Ishikawa (cell line): ENCODE measurements around the gene SYTL3.

ENCODE experiments used
- CEBPB ChIP-seq: IDR thresholded peaks from 2 replicates; pipeline ENCODE4 v1.6.1; 2012
- CREB1 ChIP-seq: IDR thresholded peaks from 2 replicates; pipeline ENCODE4 v1.6.1; 2012; ENCODE audit warnings: low read depth
- EGR1 ChIP-seq: IDR thresholded peaks from 2 replicates; pipeline ENCODE4 v1.6.1; 2012
- EP300 ChIP-seq: IDR thresholded peaks from 2 replicates; pipeline ENCODE4 v1.6.1; 2012; ENCODE audit warnings: borderline replicate concordance
- FOXM1 ChIP-seq: IDR thresholded peaks from 2 replicates; pipeline ENCODE4 v1.6.1; 2012; ENCODE audit warnings: low read depth, borderline replicate concordance
- NFIC ChIP-seq: IDR thresholded peaks from 2 replicates; pipeline ENCODE4 v1.6.1; 2012
- RAD21 ChIP-seq: IDR thresholded peaks from 2 replicates; pipeline ENCODE4 v1.6.1; 2012; ENCODE audit warnings: low read depth
- TAF1 ChIP-seq: IDR thresholded peaks from 2 replicates; pipeline ENCODE4 v1.6.1; 2012; ENCODE audit warnings: low read depth, mild to moderate bottlenecking
- TCF12 ChIP-seq: IDR thresholded peaks from 2 replicates; pipeline ENCODE4 v1.6.1; 2012; ENCODE audit warnings: low read depth
- TEAD4 ChIP-seq: IDR thresholded peaks from 2 replicates; pipeline ENCODE4 v1.6.1; 2012
- YY1 ChIP-seq: IDR thresholded peaks from 2 replicates; pipeline ENCODE4 v1.6.1; 2012; ENCODE audit warnings: low read depth
- ZBTB7A ChIP-seq: IDR thresholded peaks from 2 replicates; pipeline ENCODE4 v1.6.1; 2012; ENCODE audit warnings: low read depth
- TF ChIP-seq, protein P1 (sequence below): IDR thresholded peaks from 2 replicates; pipeline ENCODE4 v1.6.1; 2012
- TF ChIP-seq, protein P2 (sequence below): IDR thresholded peaks from 2 replicates; pipeline ENCODE4 v1.6.1; 2012
- TF ChIP-seq, protein P3 (sequence below): IDR thresholded peaks from 2 replicates; pipeline ENCODE4 v1.6.1; 2012; ENCODE audit warnings: low read depth, mild to moderate bottlenecking

Gene SYTL3

DNA sequence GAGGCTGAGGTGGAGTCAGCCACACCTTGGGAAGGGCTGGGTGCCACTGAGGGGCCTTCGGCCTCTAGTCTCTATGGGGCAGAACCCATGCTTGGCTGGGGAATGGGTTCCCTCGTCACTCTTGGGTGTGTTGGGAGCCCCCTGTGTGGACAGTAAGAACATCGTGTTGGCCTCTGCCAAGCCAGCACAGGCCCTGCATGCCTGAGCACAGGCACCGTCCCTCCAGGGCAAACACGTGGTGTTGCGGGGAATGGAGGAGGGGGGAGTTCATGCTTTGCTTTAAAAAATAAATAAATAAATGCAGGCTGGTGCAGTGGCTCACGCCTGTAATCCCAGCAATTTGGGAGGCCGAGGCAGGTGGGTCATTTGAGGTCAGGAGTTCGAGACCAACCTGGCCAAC, 106.3 kb downstream of the SYTL3 start:
- TF ChIP-seq, protein P1, sequence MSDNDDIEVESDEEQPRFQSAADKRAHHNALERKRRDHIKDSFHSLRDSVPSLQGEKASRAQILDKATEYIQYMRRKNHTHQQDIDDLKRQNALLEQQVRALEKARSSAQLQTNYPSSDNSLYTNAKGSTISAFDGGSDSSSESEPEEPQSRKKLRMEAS: no peak
- no peak for TF ChIP-seq TEAD4
- no peak for TF ChIP-seq NFIC
- TF ChIP-seq, protein P2, sequence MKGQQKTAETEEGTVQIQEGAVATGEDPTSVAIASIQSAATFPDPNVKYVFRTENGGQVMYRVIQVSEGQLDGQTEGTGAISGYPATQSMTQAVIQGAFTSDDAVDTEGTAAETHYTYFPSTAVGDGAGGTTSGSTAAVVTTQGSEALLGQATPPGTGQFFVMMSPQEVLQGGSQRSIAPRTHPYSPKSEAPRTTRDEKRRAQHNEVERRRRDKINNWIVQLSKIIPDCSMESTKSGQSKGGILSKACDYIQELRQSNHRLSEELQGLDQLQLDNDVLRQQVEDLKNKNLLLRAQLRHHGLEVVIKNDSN: no peak
- TF ChIP-seq CREB1: no peak
- no peak for TF ChIP-seq CEBPB
- TF ChIP-seq RAD21: no peak
- no peak for TF ChIP-seq TCF12
- no peak for TF ChIP-seq EP300
- no peak for TF ChIP-seq EGR1
- TF ChIP-seq, protein P3, sequence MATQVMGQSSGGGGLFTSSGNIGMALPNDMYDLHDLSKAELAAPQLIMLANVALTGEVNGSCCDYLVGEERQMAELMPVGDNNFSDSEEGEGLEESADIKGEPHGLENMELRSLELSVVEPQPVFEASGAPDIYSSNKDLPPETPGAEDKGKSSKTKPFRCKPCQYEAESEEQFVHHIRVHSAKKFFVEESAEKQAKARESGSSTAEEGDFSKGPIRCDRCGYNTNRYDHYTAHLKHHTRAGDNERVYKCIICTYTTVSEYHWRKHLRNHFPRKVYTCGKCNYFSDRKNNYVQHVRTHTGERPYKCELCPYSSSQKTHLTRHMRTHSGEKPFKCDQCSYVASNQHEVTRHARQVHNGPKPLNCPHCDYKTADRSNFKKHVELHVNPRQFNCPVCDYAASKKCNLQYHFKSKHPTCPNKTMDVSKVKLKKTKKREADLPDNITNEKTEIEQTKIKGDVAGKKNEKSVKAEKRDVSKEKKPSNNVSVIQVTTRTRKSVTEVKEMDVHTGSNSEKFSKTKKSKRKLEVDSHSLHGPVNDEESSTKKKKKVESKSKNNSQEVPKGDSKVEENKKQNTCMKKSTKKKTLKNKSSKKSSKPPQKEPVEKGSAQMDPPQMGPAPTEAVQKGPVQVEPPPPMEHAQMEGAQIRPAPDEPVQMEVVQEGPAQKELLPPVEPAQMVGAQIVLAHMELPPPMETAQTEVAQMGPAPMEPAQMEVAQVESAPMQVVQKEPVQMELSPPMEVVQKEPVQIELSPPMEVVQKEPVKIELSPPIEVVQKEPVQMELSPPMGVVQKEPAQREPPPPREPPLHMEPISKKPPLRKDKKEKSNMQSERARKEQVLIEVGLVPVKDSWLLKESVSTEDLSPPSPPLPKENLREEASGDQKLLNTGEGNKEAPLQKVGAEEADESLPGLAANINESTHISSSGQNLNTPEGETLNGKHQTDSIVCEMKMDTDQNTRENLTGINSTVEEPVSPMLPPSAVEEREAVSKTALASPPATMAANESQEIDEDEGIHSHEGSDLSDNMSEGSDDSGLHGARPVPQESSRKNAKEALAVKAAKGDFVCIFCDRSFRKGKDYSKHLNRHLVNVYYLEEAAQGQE: no peak

DNA sequence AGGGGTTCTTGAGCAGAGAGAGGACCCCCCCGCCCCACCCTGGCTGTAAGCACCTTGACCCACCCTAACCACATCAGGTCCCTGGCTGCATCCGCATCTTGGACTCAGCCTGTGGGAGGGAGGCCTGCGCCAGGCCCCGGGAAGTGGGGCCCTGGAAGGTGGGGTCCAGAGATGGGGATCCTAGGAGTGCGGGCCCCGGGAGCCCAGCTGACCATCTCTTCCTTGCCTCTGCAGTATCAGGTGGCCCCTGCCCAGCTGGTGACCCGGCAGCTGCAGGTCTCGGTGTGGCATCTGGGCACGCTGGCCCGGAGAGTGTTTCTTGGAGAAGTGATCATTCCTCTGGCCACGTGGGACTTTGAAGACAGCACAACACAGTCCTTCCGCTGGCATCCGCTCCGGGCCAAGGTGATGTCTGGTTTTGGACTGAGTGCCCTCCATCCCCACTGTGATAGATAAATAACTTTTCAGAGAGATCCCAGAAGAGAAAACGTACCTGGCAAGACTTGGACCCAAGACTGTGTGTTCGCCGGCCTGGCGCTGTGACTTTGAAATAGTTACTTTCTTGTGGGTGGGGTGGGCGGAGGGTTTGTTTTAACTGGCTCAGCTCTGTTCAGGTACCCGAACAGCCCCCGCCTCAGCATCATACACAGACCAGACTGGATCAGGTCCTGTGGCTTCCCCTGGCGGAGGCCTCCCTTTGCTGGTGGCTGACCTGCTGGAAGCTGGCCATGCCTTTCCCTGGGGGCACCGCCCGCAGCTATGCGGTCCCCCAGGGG, 107.3 kb downstream of the SYTL3 start:
- no peak for TF ChIP-seq NFIC
- no peak for TF ChIP-seq EP300
- TF ChIP-seq, protein P1: no peak
- no peak for TF ChIP-seq RAD21
- TF ChIP-seq CREB1: no peak
- TF ChIP-seq FOXM1: no peak
- no peak for TF ChIP-seq YY1

DNA sequence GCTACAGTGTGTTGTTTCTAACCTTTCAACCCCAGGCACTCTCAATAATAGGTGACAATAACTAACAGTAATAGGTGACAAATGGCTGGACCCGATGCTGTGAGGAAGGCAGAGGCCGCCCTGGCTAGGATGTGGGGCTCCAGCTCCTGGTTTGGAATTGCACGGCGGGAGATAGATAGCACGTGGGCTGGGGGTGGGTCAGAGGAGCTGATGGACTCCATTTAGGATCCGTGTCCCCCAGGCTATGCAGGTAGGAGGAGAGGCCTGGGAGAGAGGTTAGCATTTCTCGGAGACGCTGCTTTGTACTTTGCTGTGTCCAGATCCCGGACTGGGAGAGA, 107.9 kb downstream of the SYTL3 start:
- no peak for TF ChIP-seq YY1
- TF ChIP-seq TEAD4: no peak
- TF ChIP-seq, protein P3: no peak

DNA sequence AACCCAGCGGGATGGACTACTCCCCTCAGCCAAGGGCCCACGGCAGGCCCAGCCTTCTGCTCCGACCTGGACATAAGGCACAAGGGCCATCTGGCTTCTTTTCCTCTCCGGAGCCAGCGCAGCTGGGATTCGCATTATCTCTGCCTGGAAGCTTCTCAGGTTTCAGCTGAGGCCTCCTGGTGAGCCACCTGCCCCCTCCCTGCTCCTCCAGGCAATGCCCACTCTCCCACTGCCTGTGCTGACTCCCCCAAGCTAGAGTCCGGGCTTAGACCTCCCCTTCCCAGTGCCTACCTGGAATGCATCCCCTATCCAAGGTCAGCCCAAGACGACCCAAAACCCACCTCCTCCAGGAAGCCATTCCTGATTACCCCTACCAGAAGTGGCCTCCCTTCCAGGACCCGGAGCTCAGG, 108.6 kb downstream of the SYTL3 start:
- TF ChIP-seq, protein P1: no peak
- TF ChIP-seq TAF1 (no peak), RAD21 (no peak), CEBPB (no peak), EP300 (no peak)

DNA sequence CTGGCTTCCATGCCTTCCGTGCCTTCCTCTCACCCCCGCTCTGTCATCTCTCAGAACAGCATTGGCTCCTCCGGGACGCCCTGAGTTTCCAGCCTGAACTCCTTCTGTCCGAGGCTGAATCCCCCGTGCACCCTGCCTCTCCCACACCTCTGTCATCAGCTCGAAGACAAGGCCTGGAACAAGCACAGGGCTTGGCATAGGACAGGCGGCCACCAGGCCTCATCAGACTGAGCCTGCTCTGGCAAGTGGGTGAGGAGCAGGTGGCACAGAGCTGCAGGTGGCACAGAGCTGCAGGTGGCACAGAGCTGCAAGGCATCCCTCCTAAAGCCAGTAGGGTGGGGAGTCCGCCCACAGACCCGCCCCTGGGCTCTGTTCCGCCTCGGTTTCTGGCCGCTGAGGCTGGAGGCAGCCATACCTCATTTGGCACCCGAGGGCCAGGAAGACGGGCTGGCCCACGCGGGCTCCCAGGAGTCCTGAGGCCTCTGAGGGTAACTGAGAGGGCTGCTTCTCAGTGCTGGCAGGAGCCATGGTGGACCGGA, 109.2 kb downstream of the SYTL3 start:
- TF ChIP-seq TAF1 (no peak), CEBPB (no peak), RAD21 (no peak), ZBTB7A (no peak), NFIC (no peak), FOXM1 (no peak)
- TF ChIP-seq, protein P3: no peak
- TF ChIP-seq, protein P1: no peak
